ENCODE measurements around the gene B9D2.

The B9D2 gene

GRCh38 chr19:41308450-41309179 lies 55.3 kb downstream of the B9D2 start:
- peak; percentile 73 for DNase-seq

GRCh38 chr19:41307954-41308449 lies 55.9 kb downstream of the B9D2 start:
- no peak for DNase-seq

GRCh38 chr19:41307090-41307875 lies 56.7 kb downstream of the B9D2 start:
- DNase-seq, result no peak

- no peak for DNase-seq
Measured at GRCh38 chr19:41305927-41306793, 57.8 kb downstream of the B9D2 start.

- no peak for DNase-seq
Measured at GRCh38 chr19:41304706-41305483, 59.1 kb downstream of the B9D2 start.

All from NCI-H2029 (cell line).